ENCODE results near the gene PLCD3. TPM values are rescaled to one million over a fixed set of nuclear protein-coding genes. Genes with fewer than 3 reads are reported as not detected.

PLCD3 gene
- total and polyA plus RNA-seq, 9 of the 15 experiments (the other 6 are each of a cell fraction or from before 2014, with no cell fraction given), result 0.20 to 22.6 (median 7.5) TPM

DNA sequence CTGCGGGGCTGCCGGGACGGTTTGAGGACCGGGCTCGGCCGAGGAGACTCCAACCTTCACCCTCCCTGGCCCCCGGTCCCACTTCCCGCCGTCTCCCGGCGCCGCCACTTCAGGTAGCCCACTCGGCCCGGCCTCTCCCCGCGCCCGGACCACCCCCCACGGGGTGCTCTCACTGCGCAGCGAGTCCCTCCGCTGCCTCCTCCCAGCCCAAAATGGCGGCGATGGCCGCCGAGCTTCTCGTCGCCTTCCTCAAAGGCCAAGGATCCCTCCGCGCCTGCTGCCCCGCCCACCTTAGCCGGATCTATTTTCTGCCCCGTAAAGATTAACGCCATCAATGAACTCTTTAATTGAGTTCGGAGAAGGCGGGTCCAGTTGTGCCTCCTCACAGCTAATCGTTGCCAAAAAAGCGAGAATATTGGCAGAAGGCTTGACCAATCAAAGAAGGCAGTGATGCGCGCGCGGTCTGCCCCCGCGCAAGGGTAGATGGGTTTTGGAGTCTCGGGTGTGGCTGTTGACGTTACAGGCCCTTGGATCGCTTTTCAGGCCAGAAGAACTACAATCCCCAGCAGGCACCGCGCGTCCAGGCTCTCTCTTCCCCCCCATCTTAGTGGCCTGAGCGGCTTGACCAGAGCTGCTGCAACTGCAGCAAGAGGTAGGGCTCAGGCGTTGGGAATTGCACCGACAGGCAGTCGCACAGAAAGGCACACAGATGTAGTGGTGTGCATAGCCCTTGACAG is 29.1 kb upstream of the PLCD3 start, which contains the start of gene HEXIM2 (continued):
- TF ChIP-seq HNRNPH1 (optimal IDR thresholded peaks at IDR 0.05; ENCODE audit: low read depth, low read length), result no peak
- peak; percentile 65 for TF ChIP-seq KDM5B (IDR thresholded peaks at IDR 0.05; ENCODE audit: insufficient replicate concordance, low read depth, low read length)
- TF ChIP-seq ZNF589 (CRISPR knock-in tag; IDR thresholded peaks at IDR 0.05; ENCODE audit: low read depth), result peak; percentile 82; the same call in 1 of the 2 replicates
- no peak for TF ChIP-seq ETS2 (tag; IDR thresholded peaks at IDR 0.05; ENCODE audit: borderline replicate concordance, poor library complexity, severe bottlenecking)
- TF ChIP-seq, protein P1, sequence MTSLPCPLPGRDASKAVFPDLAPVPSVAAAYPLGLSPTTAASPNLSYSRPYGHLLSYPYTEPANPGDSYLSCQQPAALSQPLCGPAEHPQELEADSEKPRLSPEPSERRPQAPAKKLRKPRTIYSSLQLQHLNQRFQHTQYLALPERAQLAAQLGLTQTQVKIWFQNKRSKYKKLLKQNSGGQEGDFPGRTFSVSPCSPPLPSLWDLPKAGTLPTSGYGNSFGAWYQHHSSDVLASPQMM (CRISPR knock-in tag; IDR thresholded peaks at IDR 0.05), result no peak
- TF ChIP-seq MECOM (CRISPR knock-in tag; IDR thresholded peaks at IDR 0.05), result no peak
- peak; percentile 60 for TF ChIP-seq GABPB1 (CRISPR knock-in tag; IDR thresholded peaks at IDR 0.05)
- TF ChIP-seq EP300 (IDR thresholded peaks at IDR 0.05; ENCODE audit: low read length), result peak; percentile 23
- peak; percentile 93 for TF ChIP-seq EP400 (IDR thresholded peaks at IDR 0.05)
- TF ChIP-seq STAT5A (IDR thresholded peaks at IDR 0.05; ENCODE audit: borderline replicate concordance, low read length), result no peak
- peak; percentile 93 for TF ChIP-seq ATF7 (IDR thresholded peaks at IDR 0.05)
- TF ChIP-seq, protein P2, sequence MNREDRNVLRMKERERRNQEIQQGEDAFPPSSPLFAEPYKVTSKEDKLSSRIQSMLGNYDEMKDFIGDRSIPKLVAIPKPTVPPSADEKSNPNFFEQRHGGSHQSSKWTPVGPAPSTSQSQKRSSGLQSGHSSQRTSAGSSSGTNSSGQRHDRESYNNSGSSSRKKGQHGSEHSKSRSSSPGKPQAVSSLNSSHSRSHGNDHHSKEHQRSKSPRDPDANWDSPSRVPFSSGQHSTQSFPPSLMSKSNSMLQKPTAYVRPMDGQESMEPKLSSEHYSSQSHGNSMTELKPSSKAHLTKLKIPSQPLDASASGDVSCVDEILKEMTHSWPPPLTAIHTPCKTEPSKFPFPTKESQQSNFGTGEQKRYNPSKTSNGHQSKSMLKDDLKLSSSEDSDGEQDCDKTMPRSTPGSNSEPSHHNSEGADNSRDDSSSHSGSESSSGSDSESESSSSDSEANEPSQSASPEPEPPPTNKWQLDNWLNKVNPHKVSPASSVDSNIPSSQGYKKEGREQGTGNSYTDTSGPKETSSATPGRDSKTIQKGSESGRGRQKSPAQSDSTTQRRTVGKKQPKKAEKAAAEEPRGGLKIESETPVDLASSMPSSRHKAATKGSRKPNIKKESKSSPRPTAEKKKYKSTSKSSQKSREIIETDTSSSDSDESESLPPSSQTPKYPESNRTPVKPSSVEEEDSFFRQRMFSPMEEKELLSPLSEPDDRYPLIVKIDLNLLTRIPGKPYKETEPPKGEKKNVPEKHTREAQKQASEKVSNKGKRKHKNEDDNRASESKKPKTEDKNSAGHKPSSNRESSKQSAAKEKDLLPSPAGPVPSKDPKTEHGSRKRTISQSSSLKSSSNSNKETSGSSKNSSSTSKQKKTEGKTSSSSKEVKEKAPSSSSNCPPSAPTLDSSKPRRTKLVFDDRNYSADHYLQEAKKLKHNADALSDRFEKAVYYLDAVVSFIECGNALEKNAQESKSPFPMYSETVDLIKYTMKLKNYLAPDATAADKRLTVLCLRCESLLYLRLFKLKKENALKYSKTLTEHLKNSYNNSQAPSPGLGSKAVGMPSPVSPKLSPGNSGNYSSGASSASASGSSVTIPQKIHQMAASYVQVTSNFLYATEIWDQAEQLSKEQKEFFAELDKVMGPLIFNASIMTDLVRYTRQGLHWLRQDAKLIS (CRISPR knock-in tag; IDR thresholded peaks at IDR 0.05), result peak; percentile 96
- TF ChIP-seq CXXC5 (CRISPR knock-in tag; IDR thresholded peaks at IDR 0.05), result peak; percentile 94
- TF ChIP-seq, protein P3, sequence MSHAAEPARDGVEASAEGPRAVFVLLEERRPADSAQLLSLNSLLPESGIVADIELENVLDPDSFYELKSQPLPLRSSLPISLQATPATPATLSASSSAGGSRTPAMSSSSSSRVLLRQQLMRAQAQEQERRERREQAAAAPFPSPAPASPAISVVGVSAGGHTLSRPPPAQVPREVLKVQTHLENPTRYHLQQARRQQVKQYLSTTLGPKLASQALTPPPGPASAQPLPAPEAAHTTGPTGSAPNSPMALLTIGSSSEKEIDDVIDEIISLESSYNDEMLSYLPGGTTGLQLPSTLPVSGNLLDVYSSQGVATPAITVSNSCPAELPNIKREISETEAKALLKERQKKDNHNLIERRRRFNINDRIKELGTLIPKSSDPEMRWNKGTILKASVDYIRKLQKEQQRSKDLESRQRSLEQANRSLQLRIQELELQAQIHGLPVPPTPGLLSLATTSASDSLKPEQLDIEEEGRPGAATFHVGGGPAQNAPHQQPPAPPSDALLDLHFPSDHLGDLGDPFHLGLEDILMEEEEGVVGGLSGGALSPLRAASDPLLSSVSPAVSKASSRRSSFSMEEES (CRISPR knock-in tag; IDR thresholded peaks at IDR 0.05), result no peak
- peak; percentile 97 for TF ChIP-seq KLF13 (tag; IDR thresholded peaks at IDR 0.05; ENCODE audit: borderline replicate concordance, low read depth)
- no peak; the same call in 1 of the 2 replicates for TF ChIP-seq RBM14 (IDR thresholded peaks at IDR 0.05; ENCODE audit: borderline replicate concordance, insufficient read depth, low read depth, low read length)
- TF ChIP-seq GTF2A2 (tag; IDR thresholded peaks at IDR 0.05), result peak; percentile 81
- TF ChIP-seq RFX5 (IDR thresholded peaks at IDR 0.05; ENCODE audit: low read depth, low read length), result no peak
- TF ChIP-seq ILK (tag; IDR thresholded peaks at IDR 0.05; ENCODE audit: borderline replicate concordance, low read depth), result no peak
- TF ChIP-seq ZNF561 (CRISPR knock-in tag; conservative IDR thresholded peaks at IDR 0.05), result peak; percentile 76; the same call in 1 of the 2 replicates

Measured in K562 (cell line).